NCI-H345 treated with DMSO at 0.1 percent for 48 hours (cell line): ENCODE data around the gene RBMX.
A peak's percentile ranks its signal among the peaks of the same experiment; 100 is the strongest.

Experiments
- DNase-seq: peaks from one replicate; lab custom pipeline; 2025; ENCODE audit not compliant: unreplicated experiment; lab: John Stamatoyannopoulos, UW

Gene RBMX

GRCh38 chrX:136849395-136849794 is 31.1 kb downstream of the RBMX start:
- DNase-seq, result no peak

- no peak for DNase-seq
Measured at GRCh38 chrX:136847874-136848273, 32.7 kb downstream of the RBMX start.

GRCh38 chrX:136839196-136839595 is 41.3 kb downstream of the RBMX start:
- DNase-seq, result no peak

- DNase-seq, result no peak
Measured at GRCh38 chrX:136835761-136836160, 44.8 kb downstream of the RBMX start.

GRCh38 chrX:136829413-136829812 is 51.1 kb downstream of the RBMX start:
- DNase-seq, result no peak

- DNase-seq, result no peak
Measured at GRCh38 chrX:136828830-136829229, 51.7 kb downstream of the RBMX start.

GRCh38 chrX:136827026-136827425 is 53.5 kb downstream of the RBMX start:
- DNase-seq, result peak; percentile 17

- DNase-seq, result no peak
Measured at GRCh38 chrX:136825771-136826170, 54.8 kb downstream of the RBMX start.
